HS-27A (cell line): ENCODE measurements around the gene CNKSR2.

Source experiments
- DNase-seq: peaks from one replicate; pipeline ENCODE4 v3.0.0-alpha.2; 2012; ENCODE audit warnings: low read depth, missing footprints

Gene CNKSR2

GRCh38 chrX:21374163-21374993 is at the start of gene CNKSR2:
Gene CNKSR2 (plus strand): TSS chrX:21374418. CDS start chrX:21374898, 480 bp downstream.
- DNase-seq, result no peak

- no peak for DNase-seq
Measured at GRCh38 chrX:21354725-21355124, 19.5 kb upstream of the CNKSR2 start.

GRCh38 chrX:21355831-21356230 is 18.4 kb upstream of the CNKSR2 start:
- DNase-seq, result no peak

- DNase-seq, result no peak
Measured at GRCh38 chrX:21369613-21370012, 4.6 kb upstream of the CNKSR2 start.

- no peak for DNase-seq
Measured at GRCh38 chrX:21373001-21373400, 1.2 kb upstream of the CNKSR2 start.

GRCh38 chrX:21373637-21374162 is 518 bp upstream of the CNKSR2 start:
- DNase-seq, result no peak

GRCh38 chrX:21374994-21375707 is 933 bp downstream of the CNKSR2 start:
- DNase-seq, result no peak

- DNase-seq, result no peak
Measured at GRCh38 chrX:21375708-21376009, 1.4 kb downstream of the CNKSR2 start.

GRCh38 chrX:21376636-21377035 is 2.4 kb downstream of the CNKSR2 start:
- no peak for DNase-seq

GRCh38 chrX:21379991-21380390 is 5.8 kb downstream of the CNKSR2 start:
- DNase-seq, result no peak

- no peak for DNase-seq
Measured at GRCh38 chrX:21382715-21383114, 8.5 kb downstream of the CNKSR2 start.

- no peak for DNase-seq
Measured at GRCh38 chrX:21383546-21383945, 9.3 kb downstream of the CNKSR2 start.

GRCh38 chrX:21384178-21384577 is 10.0 kb downstream of the CNKSR2 start:
- no peak for DNase-seq

GRCh38 chrX:21394792-21395191 is 20.6 kb downstream of the CNKSR2 start:
- DNase-seq, result no peak

GRCh38 chrX:21398426-21398825 is 24.2 kb downstream of the CNKSR2 start:
- no peak for DNase-seq

GRCh38 chrX:21400408-21401121 is 26.3 kb downstream of the CNKSR2 start:
- no peak for DNase-seq

- no peak for DNase-seq
Measured at GRCh38 chrX:21408307-21408706, 34.1 kb downstream of the CNKSR2 start.

- no peak for DNase-seq
Measured at GRCh38 chrX:21408788-21409187, 34.6 kb downstream of the CNKSR2 start.

GRCh38 chrX:21412029-21412428 is 37.8 kb downstream of the CNKSR2 start:
- no peak for DNase-seq

- DNase-seq, result peak; percentile 43
Measured at GRCh38 chrX:21412883-21413282, 38.7 kb downstream of the CNKSR2 start.

GRCh38 chrX:21427086-21427485 is 52.9 kb downstream of the CNKSR2 start:
- DNase-seq, result no peak

GRCh38 chrX:21437036-21437435 is 62.8 kb downstream of the CNKSR2 start:
- DNase-seq, result no peak

GRCh38 chrX:21438792-21439191 is 64.6 kb downstream of the CNKSR2 start:
- no peak for DNase-seq
